ENCODE data around the gene CNGA3.

Gene CNGA3

GRCh38 chr2:98369710-98370239 is 23.5 kb downstream of the CNGA3 start:
- no peak overlapping the region for H3K4ac ChIP-seq (ENCODE audit: low read length)

GRCh38 chr2:98372121-98372520 is 25.9 kb downstream of the CNGA3 start:
- Histone ChIP-seq H3K14ac (ENCODE audit: low read length) (no peak overlapping the region), H2BK12ac (ENCODE audit: low read length) (no peak overlapping the region), H3K4me1 (ENCODE audit: control insufficient read depth in 2 of 2, insufficient read depth in 1 of 2, low read depth in 1 of 2, low read length in 2 of 2) (peaks cover 0 to 5% of the 10 kb centered on the region in 2 donors), H3K9me3 (replicated peaks in 1 of 2; ENCODE audit: control insufficient read depth in 2 of 2, insufficient read depth in 1 of 2, low read depth in 1 of 2, low read length in 2 of 2) (peaks cover 2 to 4% of the 10 kb centered on the region in 2 donors), H3K27me3 (ENCODE audit: control insufficient read depth in 3 of 3, insufficient read depth in 3 of 3, low read depth in 1 of 3, low read length in 3 of 3) (peaks cover 0 to 4% (median 0%) of the 10 kb centered on the region in 3 experiments), H3K18ac (ENCODE audit: low read length) (peak overlapping the region; percentile 25), H2AFZ (ENCODE audit: low read length) (no peak overlapping the region), H3K4me2 (ENCODE audit: insufficient read depth, low read length, poor library complexity, severe bottlenecking) (no peak overlapping the region), H3K9ac (ENCODE audit: low read depth, low read length, poor library complexity) (no peak overlapping the region), H4K91ac (ENCODE audit: low read depth, low read length, poor library complexity) (no peak overlapping the region), H3K4ac (ENCODE audit: low read length) (no peak overlapping the region), H4K8ac (ENCODE audit: low read depth, low read length) (no peak overlapping the region), H3K36me3 (replicated peaks in 1 of 2; ENCODE audit: control insufficient read depth in 2 of 2, insufficient read depth in 2 of 2, low read length in 2 of 2) (no peaks in the 10 kb centered on the region), H3K79me1 (ENCODE audit: low read depth, low read length) (no peaks in the 10 kb centered on the region), H3K4me3 (ENCODE audit: low read length in 2 of 2) (no peak overlapping the region), H2BK15ac (ENCODE audit: low read length) (no peak overlapping the region), H2BK5ac (ENCODE audit: low read length) (no peak overlapping the region), H2BK120ac (ENCODE audit: low read depth, low read length) (no peak overlapping the region), H3K27ac (replicated peaks; ENCODE audit: low read length) (no peak overlapping the region), H2AK5ac (ENCODE audit: low read depth, low read length) (no peak overlapping the region), H3K23ac (ENCODE audit: low read depth, low read length, poor library complexity) (no peak overlapping the region)
- no CpG with 5 or more reads among the region's 4 CpGs for WGBS, 2 donors (ENCODE audit: extremely low coverage in 2 of 2, insufficient read length in 2 of 2, insufficient replicate concordance in 1 of 2)
- no peak for DNase-seq (ENCODE audit: low spot score)

More at GRCh38 chr2:98369710-98370239, 23.5 kb downstream of the CNGA3 start:
- Histone ChIP-seq H2BK15ac (ENCODE audit: low read length) (no peak overlapping the region), H2BK120ac (ENCODE audit: low read depth, low read length) (no peak overlapping the region), H3K4me3 (ENCODE audit: low read length in 2 of 2) (no peak overlapping the region), H3K36me3 (replicated peaks in 1 of 2; ENCODE audit: control insufficient read depth in 2 of 2, insufficient read depth in 2 of 2, low read length in 2 of 2) (no peaks in the 10 kb centered on the region), H3K9ac (ENCODE audit: low read depth, low read length, poor library complexity) (no peak overlapping the region), H4K91ac (ENCODE audit: low read depth, low read length, poor library complexity) (no peak overlapping the region), H4K8ac (ENCODE audit: low read depth, low read length) (no peak overlapping the region), H2BK12ac (ENCODE audit: low read length) (no peak overlapping the region), H2AFZ (ENCODE audit: low read length) (no peak overlapping the region), H3K4me1 (ENCODE audit: control insufficient read depth in 2 of 2, insufficient read depth in 1 of 2, low read depth in 1 of 2, low read length in 2 of 2) (peaks cover 0 to 2% of the 10 kb centered on the region in 2 donors), H3K79me1 (ENCODE audit: low read depth, low read length) (no peaks in the 10 kb centered on the region), H2AK5ac (ENCODE audit: low read depth, low read length) (no peak overlapping the region), H3K27ac (replicated peaks; ENCODE audit: low read length) (no peak overlapping the region), H3K27me3 (ENCODE audit: control insufficient read depth in 3 of 3, insufficient read depth in 3 of 3, low read depth in 1 of 3, low read length in 3 of 3) (no peaks in the 10 kb centered on the region), H3K14ac (ENCODE audit: low read length) (no peak overlapping the region), H2BK5ac (ENCODE audit: low read length) (no peak overlapping the region), H3K9me3 (replicated peaks in 1 of 2; ENCODE audit: control insufficient read depth in 2 of 2, insufficient read depth in 1 of 2, low read depth in 1 of 2, low read length in 2 of 2) (peaks cover 2 to 4% of the 10 kb centered on the region in 2 donors), H3K23ac (ENCODE audit: low read depth, low read length, poor library complexity) (no peak overlapping the region), H3K18ac (ENCODE audit: low read length) (no peak overlapping the region), H3K4me2 (ENCODE audit: insufficient read depth, low read length, poor library complexity, severe bottlenecking) (no peak overlapping the region)
- no CpG with 5 or more reads among the region's 9 CpGs for WGBS, 2 donors (ENCODE audit: extremely low coverage in 2 of 2, insufficient read length in 2 of 2, insufficient replicate concordance in 1 of 2)
- DNase-seq (ENCODE audit: low spot score) = no peak

DNA sequence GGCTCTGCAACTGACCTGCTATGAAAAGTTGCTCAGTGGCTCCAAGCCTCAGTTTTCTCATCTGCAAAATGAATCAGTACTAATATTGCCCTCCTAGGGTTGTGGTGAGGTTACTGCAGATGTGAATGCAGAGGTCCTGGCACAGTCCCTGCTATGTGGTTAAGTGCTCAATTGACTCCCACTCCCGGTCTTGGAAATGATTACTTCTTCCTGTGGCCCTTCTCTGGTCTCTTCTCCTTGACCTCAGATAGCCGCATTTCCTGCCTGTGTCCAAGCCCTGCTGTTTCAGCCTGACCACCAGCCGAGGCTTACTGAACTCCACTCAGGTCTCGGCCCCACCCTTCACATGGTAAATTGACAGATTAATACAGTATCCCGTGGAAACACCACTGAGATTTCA is 26.3 kb downstream of the CNGA3 start:
- no peak overlapping the region for H3K4me3 ChIP-seq (ENCODE audit: low read length in 2 of 2)
- no peak overlapping the region for H4K91ac ChIP-seq (ENCODE audit: low read depth, low read length, poor library complexity)
- WGBS, 2 donors (ENCODE audit: extremely low coverage in 2 of 2, insufficient read length in 2 of 2, insufficient replicate concordance in 1 of 2) = no CpG with 5 or more reads among the region's 5 CpGs

GRCh38 chr2:98374286-98374685 is 28.0 kb downstream of the CNGA3 start:
- no peak overlapping the region for H2BK5ac ChIP-seq (ENCODE audit: low read length)
- no peak overlapping the region for H3K27ac ChIP-seq (replicated peaks; ENCODE audit: low read length)
- H3K23ac ChIP-seq (ENCODE audit: low read depth, low read length, poor library complexity) = no peak overlapping the region
- H3K4me2 ChIP-seq (ENCODE audit: insufficient read depth, low read length, poor library complexity, severe bottlenecking) = no peak overlapping the region
- no peak overlapping the region for H2BK15ac ChIP-seq (ENCODE audit: low read length)
- no peak overlapping the region for H3K4me3 ChIP-seq (ENCODE audit: low read length in 2 of 2)
- no peak overlapping the region for H3K18ac ChIP-seq (ENCODE audit: low read length)
- H3K9me3 ChIP-seq (replicated peaks in 1 of 2; ENCODE audit: control insufficient read depth in 2 of 2, insufficient read depth in 1 of 2, low read depth in 1 of 2, low read length in 2 of 2) = no peaks in the 10 kb centered on the region
- no peaks in the 10 kb centered on the region for H3K79me1 ChIP-seq (ENCODE audit: low read depth, low read length)
- no peaks in the 10 kb centered on the region for H3K36me3 ChIP-seq (replicated peaks in 1 of 2; ENCODE audit: control insufficient read depth in 2 of 2, insufficient read depth in 2 of 2, low read length in 2 of 2)
- no peak overlapping the region for H2BK120ac ChIP-seq (ENCODE audit: low read depth, low read length)
- H3K9ac ChIP-seq (ENCODE audit: low read depth, low read length, poor library complexity) = no peak overlapping the region
- H2AFZ ChIP-seq (ENCODE audit: low read length) = no peak overlapping the region
- H4K8ac ChIP-seq (ENCODE audit: low read depth, low read length) = no peak overlapping the region
- no peak overlapping the region for H2BK12ac ChIP-seq (ENCODE audit: low read length)
- WGBS, 2 donors (ENCODE audit: extremely low coverage in 2 of 2, insufficient read length in 2 of 2, insufficient replicate concordance in 1 of 2) = no CpG with 5 or more reads among the region's 5 CpGs
- H2AK5ac ChIP-seq (ENCODE audit: low read depth, low read length) = no peak overlapping the region
- peaks cover 4 to 12% of the 10 kb centered on the region in 2 donors for H3K4me1 ChIP-seq (ENCODE audit: control insufficient read depth in 2 of 2, insufficient read depth in 1 of 2, low read depth in 1 of 2, low read length in 2 of 2)
- peaks cover 0 to 4% (median 0%) of the 10 kb centered on the region in 3 experiments for H3K27me3 ChIP-seq (ENCODE audit: control insufficient read depth in 3 of 3, insufficient read depth in 3 of 3, low read depth in 1 of 3, low read length in 3 of 3)
- no peak overlapping the region for H4K91ac ChIP-seq (ENCODE audit: low read depth, low read length, poor library complexity)
- no peak overlapping the region for H3K4ac ChIP-seq (ENCODE audit: low read length)
- no peak overlapping the region for H3K14ac ChIP-seq (ENCODE audit: low read length)
- DNase-seq (ENCODE audit: low spot score) = no peak

More for the DNA sequence above, 26.3 kb downstream of the CNGA3 start:
- Histone ChIP-seq H3K18ac (ENCODE audit: low read length) (no peak overlapping the region), H3K36me3 (replicated peaks in 1 of 2; ENCODE audit: control insufficient read depth in 2 of 2, insufficient read depth in 2 of 2, low read length in 2 of 2) (no peaks in the 10 kb centered on the region), H3K9ac (ENCODE audit: low read depth, low read length, poor library complexity) (no peak overlapping the region), H4K8ac (ENCODE audit: low read depth, low read length) (no peak overlapping the region), H2BK12ac (ENCODE audit: low read length) (no peak overlapping the region), H3K9me3 (replicated peaks in 1 of 2; ENCODE audit: control insufficient read depth in 2 of 2, insufficient read depth in 1 of 2, low read depth in 1 of 2, low read length in 2 of 2) (peaks cover under 1 to 4% of the 10 kb centered on the region in 2 donors), H3K23ac (ENCODE audit: low read depth, low read length, poor library complexity) (no peak overlapping the region), H3K79me1 (ENCODE audit: low read depth, low read length) (no peaks in the 10 kb centered on the region), H3K4me1 (ENCODE audit: control insufficient read depth in 2 of 2, insufficient read depth in 1 of 2, low read depth in 1 of 2, low read length in 2 of 2) (peaks cover 2 to 9% of the 10 kb centered on the region in 2 donors), H3K4ac (ENCODE audit: low read length) (no peak overlapping the region), H2BK5ac (ENCODE audit: low read length) (no peak overlapping the region), H2AFZ (ENCODE audit: low read length) (no peak overlapping the region), H3K27me3 (ENCODE audit: control insufficient read depth in 3 of 3, insufficient read depth in 3 of 3, low read depth in 1 of 3, low read length in 3 of 3) (peaks cover 0 to 4% (median 0%) of the 10 kb centered on the region in 3 experiments), H3K4me2 (ENCODE audit: insufficient read depth, low read length, poor library complexity, severe bottlenecking) (no peak overlapping the region), H3K14ac (ENCODE audit: low read length) (no peak overlapping the region), H3K27ac (replicated peaks; ENCODE audit: low read length) (no peak overlapping the region), H2BK120ac (ENCODE audit: low read depth, low read length) (no peak overlapping the region), H2BK15ac (ENCODE audit: low read length) (no peak overlapping the region), H2AK5ac (ENCODE audit: low read depth, low read length) (no peak overlapping the region)
- no peak for DNase-seq (ENCODE audit: low spot score)

Measured in neuronal stem cell (in vitro differentiated cells).